Measurements from ENCODE around the gene SP1.

The SP1 gene

DNA sequence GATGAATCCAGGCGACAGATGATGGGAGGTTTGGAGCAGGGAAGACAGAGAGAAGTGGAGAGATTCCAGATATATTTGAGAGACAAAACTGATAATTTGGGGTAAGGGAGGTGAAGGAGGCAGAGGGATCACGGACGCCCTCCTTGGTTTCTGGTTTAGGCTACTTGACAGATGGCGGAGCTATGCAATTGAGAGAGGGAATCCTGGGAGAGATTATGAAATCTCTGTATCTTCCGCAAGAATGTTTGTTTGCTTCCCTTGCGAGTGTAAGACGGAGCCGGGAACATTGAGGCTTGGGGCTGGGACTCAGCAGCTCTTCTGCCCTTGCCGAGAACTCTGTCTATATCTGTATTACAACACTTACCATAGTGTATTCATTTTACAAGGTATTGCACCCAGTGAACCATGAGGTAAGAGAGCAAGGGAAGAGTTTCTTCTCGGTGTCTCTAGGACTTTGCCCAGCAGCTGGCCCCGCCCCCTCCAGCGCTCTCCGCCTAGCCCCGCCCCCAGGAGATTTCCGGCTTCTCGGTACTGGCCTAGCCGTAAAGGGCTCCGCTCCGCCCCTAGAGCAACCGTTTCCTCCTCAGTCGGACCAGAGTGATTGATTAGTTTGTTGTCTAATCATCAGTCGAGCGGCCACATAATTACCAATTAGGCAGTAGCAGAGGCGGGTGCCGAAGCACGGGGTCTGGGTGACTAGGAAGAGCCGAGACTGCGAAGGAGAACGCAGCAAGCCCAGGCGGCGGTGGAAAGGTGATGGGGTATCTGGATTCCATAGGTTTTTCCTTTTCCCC is 61.3 kb downstream of the SP1 start, which contains the start of gene PRR13 (continued):
- TF ChIP-seq, protein P1, sequence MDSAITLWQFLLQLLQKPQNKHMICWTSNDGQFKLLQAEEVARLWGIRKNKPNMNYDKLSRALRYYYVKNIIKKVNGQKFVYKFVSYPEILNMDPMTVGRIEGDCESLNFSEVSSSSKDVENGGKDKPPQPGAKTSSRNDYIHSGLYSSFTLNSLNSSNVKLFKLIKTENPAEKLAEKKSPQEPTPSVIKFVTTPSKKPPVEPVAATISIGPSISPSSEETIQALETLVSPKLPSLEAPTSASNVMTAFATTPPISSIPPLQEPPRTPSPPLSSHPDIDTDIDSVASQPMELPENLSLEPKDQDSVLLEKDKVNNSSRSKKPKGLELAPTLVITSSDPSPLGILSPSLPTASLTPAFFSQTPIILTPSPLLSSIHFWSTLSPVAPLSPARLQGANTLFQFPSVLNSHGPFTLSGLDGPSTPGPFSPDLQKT (IDR thresholded peaks at IDR 0.05; ENCODE audit: borderline replicate concordance, low read depth, low read length), result no peak
- TF ChIP-seq ZNF548 (tag by site-specific recombination; IDR thresholded peaks at IDR 0.05) (no peak), ZNF768 (tag by site-specific recombination; IDR thresholded peaks at IDR 0.05) (no peak), ZNF426 (tag by site-specific recombination; IDR thresholded peaks at IDR 0.05) (no peak), ZNF19 (tag by site-specific recombination; IDR thresholded peaks at IDR 0.05; ENCODE audit: low read depth) (no peak), SCRT1 (tag by site-specific recombination; IDR thresholded peaks at IDR 0.05; ENCODE audit: borderline replicate concordance) (no peak), ZNF274 (IDR thresholded peaks at IDR 0.05; ENCODE audit: low read length) (no peak), ZNF274 (tag by site-specific recombination; IDR thresholded peaks at IDR 0.05; ENCODE audit: borderline replicate concordance) (no peak), ZFP69B (tag by site-specific recombination; IDR thresholded peaks at IDR 0.05) (peak; percentile 31; the same call in 1 of the 2 replicates), ZBTB48 (tag by site-specific recombination; IDR thresholded peaks at IDR 0.05) (peak; percentile 55; the same call in 1 of the 2 replicates), ZNF169 (tag by site-specific recombination; IDR thresholded peaks at IDR 0.05) (no peak), ZNF24 (tag by site-specific recombination; IDR thresholded peaks at IDR 0.05) (no peak), HOXD13 (CRISPR knock-in tag; IDR thresholded peaks at IDR 0.05; ENCODE audit: borderline replicate concordance) (no peak), TRIM28 (IDR thresholded peaks at IDR 0.05; ENCODE audit: borderline replicate concordance, low read length) (no peak), HOXC10 (CRISPR knock-in tag; IDR thresholded peaks at IDR 0.05) (no peak), ZEB2 (tag by site-specific recombination; IDR thresholded peaks at IDR 0.05) (no peak), ZNF16 (tag by site-specific recombination; IDR thresholded peaks at IDR 0.05; ENCODE audit: low read depth) (no peak), SETDB1 (IDR thresholded peaks at IDR 0.05; ENCODE audit: insufficient read length, low read length) (no peak), ZNF670 (tag by site-specific recombination; IDR thresholded peaks at IDR 0.05; ENCODE audit: low read depth) (no peak), ZIC2 (tag by site-specific recombination; IDR thresholded peaks at IDR 0.05) (no peak), ZNF391 (tag by site-specific recombination; IDR thresholded peaks at IDR 0.05; ENCODE audit: borderline replicate concordance, low read depth) (no peak), SP2 (tag by site-specific recombination; IDR thresholded peaks at IDR 0.05) (peak; percentile 94), ZNF792 (tag by site-specific recombination; IDR thresholded peaks at IDR 0.05) (no peak), ZNF324 (tag by site-specific recombination; IDR thresholded peaks at IDR 0.05) (peak; percentile 64), ZNF76 (tag by site-specific recombination; IDR thresholded peaks at IDR 0.05; ENCODE audit: borderline replicate concordance, low read depth) (peak; percentile 84), ZNF404 (tag by site-specific recombination; IDR thresholded peaks at IDR 0.05) (no peak), ZNF48 (tag by site-specific recombination; IDR thresholded peaks at IDR 0.05) (no peak), ZNF292 (tag by site-specific recombination; IDR thresholded peaks at IDR 0.05; ENCODE audit: borderline replicate concordance, low read depth) (no peak), ZNF423 (tag by site-specific recombination; IDR thresholded peaks at IDR 0.05) (no peak)
- TF ChIP-seq, protein P2, sequence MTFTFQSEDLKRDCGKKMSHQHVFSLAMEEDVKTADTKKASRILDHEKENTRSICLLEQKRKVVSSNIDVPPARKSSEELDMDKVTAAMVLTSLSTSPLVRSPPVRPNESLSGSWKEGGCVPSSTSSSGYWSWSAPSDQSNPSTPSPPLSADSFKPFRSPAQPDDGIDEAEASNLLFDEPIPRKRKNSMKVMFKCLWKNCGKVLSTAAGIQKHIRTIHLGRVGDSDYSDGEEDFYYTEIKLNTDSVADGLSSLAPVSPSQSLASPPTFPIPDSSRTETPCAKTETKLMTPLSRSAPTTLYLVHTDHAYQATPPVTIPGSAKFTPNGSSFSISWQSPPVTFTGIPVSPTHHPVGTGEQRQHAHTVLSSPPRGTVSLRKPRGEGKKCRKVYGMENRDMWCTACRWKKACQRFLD (tag by site-specific recombination; IDR thresholded peaks at IDR 0.05), result no peak
- TF ChIP-seq, protein P3, sequence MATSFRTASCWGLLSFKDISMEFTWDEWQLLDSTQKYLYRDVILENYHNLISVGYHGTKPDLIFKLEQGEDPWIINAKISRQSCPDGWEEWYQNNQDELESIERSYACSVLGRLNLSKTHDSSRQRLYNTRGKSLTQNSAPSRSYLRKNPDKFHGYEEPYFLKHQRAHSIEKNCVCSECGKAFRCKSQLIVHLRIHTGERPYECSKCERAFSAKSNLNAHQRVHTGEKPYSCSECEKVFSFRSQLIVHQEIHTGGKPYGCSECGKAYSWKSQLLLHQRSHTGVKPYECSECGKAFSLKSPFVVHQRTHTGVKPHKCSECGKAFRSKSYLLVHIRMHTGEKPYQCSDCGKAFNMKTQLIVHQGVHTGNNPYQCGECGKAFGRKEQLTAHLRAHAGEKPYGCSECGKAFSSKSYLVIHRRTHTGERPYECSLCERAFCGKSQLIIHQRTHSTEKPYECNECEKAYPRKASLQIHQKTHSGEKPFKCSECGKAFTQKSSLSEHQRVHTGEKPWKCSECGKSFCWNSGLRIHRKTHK (tag by site-specific recombination; IDR thresholded peaks at IDR 0.05), result no peak
- TF ChIP-seq, protein P4, sequence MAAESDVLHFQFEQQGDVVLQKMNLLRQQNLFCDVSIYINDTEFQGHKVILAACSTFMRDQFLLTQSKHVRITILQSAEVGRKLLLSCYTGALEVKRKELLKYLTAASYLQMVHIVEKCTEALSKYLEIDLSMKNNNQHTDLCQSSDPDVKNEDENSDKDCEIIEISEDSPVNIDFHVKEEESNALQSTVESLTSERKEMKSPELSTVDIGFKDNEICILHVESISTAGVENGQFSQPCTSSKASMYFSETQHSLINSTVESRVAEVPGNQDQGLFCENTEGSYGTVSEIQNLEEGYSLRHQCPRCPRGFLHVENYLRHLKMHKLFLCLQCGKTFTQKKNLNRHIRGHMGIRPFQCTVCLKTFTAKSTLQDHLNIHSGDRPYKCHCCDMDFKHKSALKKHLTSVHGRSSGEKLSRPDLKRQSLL (tag by site-specific recombination; IDR thresholded peaks at IDR 0.05), result peak; percentile 75
- TF ChIP-seq, protein P5, sequence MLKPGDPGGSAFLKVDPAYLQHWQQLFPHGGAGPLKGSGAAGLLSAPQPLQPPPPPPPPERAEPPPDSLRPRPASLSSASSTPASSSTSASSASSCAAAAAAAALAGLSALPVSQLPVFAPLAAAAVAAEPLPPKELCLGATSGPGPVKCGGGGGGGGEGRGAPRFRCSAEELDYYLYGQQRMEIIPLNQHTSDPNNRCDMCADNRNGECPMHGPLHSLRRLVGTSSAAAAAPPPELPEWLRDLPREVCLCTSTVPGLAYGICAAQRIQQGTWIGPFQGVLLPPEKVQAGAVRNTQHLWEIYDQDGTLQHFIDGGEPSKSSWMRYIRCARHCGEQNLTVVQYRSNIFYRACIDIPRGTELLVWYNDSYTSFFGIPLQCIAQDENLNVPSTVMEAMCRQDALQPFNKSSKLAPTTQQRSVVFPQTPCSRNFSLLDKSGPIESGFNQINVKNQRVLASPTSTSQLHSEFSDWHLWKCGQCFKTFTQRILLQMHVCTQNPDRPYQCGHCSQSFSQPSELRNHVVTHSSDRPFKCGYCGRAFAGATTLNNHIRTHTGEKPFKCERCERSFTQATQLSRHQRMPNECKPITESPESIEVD (tag by site-specific recombination; IDR thresholded peaks at IDR 0.05), result no peak
- TF ChIP-seq, protein P6, sequence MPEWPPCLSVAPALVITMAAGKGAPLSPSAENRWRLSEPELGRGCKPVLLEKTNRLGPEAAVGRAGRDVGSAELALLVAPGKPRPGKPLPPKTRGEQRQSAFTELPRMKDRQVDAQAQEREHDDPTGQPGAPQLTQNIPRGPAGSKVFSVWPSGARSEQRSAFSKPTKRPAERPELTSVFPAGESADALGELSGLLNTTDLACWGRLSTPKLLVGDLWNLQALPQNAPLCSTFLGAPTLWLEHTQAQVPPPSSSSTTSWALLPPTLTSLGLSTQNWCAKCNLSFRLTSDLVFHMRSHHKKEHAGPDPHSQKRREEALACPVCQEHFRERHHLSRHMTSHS (tag by site-specific recombination; IDR thresholded peaks at IDR 0.05), result no peak

Data from HEK293 (cell line).